A549 (cell line): ENCODE results near the gene LIN28A.
"Not testable (repeated sequence)": the region's sequence is repeated elsewhere in the genome, so short reads cannot be mapped to it uniquely, and the experiment has no call there.

ENCODE experiments used
- PBX3 ChIP-seq: IDR thresholded peaks from 2 replicates; pipeline ENCODE4 v1.6.1; 2012
- RCOR1 ChIP-seq: fragments of 150-350 bp; IDR thresholded peaks from 2 replicates; pipeline ENCODE4 v1.6.1; 2014; ENCODE audit warnings: antibody characterized with exemption, low read length, low read depth
- TF ChIP-seq, protein P1 (sequence below): fragments of >200 bp; sonication (Bioruptor Twin); formaldehyde crosslinking; IDR thresholded peaks from 3 replicates; pipeline ENCODE4 v1.5.1; 2016

DNA sequence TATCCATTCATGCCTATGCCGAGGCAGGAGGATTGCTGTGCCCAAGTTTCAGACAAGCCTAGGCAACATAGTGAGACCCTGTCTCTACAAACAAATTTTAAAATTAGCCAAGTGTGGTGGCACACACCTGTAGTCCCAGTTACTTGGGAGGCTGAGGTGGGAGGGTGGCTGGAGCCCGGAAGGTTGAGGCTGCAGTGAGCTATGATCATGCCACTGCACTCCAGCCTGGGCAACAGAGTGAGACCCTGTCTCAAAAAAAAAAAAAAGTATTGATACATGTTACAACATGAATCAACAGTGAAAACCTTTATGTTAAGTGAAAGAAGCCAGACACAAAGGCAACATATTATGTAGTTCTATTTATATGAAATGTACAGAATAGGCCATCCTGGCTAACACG lies 25.6 kb upstream of the LIN28A start:
- TF ChIP-seq, protein P1, sequence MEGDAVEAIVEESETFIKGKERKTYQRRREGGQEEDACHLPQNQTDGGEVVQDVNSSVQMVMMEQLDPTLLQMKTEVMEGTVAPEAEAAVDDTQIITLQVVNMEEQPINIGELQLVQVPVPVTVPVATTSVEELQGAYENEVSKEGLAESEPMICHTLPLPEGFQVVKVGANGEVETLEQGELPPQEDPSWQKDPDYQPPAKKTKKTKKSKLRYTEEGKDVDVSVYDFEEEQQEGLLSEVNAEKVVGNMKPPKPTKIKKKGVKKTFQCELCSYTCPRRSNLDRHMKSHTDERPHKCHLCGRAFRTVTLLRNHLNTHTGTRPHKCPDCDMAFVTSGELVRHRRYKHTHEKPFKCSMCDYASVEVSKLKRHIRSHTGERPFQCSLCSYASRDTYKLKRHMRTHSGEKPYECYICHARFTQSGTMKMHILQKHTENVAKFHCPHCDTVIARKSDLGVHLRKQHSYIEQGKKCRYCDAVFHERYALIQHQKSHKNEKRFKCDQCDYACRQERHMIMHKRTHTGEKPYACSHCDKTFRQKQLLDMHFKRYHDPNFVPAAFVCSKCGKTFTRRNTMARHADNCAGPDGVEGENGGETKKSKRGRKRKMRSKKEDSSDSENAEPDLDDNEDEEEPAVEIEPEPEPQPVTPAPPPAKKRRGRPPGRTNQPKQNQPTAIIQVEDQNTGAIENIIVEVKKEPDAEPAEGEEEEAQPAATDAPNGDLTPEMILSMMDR, result not testable (repeated sequence)
- not testable (repeated sequence) for TF ChIP-seq RCOR1, PBX3
